H9 (cell line): ENCODE results near the gene SLC12A5. TPM values are rescaled to one million over a fixed set of nuclear protein-coding genes. Genes with fewer than 3 reads are reported as not detected.

ENCODE experiments used
- DNase-seq: peaks from one replicate; pipeline ENCODE4 v3.0.0-alpha.2; 2017
- H2AFZ ChIP-seq: one replicate; pipeline ENCODE4 v1.6.1; 2013; ENCODE audit warnings: mild to moderate bottlenecking, low read length, control low read depth, moderate library complexity
- H2AK5ac ChIP-seq: 2 replicates; pipeline ENCODE4 v1.6.1; 2013; ENCODE audit warnings: low read length, control low read depth, mixed read lengths; ENCODE audit not compliant: insufficient read length
- H2BK120ac ChIP-seq: one replicate; pipeline ENCODE4 v1.6.1; 2013; ENCODE audit warnings: low read depth, mild to moderate bottlenecking, low read length, control low read depth, inconsistent platforms; ENCODE audit not compliant: poor library complexity, severe bottlenecking
- H2BK12ac ChIP-seq: 2 replicates; pipeline ENCODE4 v1.6.1; 2013; ENCODE audit warnings: low read length, control low read depth, mixed read lengths, low read depth; ENCODE audit not compliant: insufficient read length
- H2BK15ac ChIP-seq: 2 replicates; pipeline ENCODE4 v1.6.1; 2013; ENCODE audit warnings: low read depth, low read length, control low read depth
- H2BK20ac ChIP-seq: one replicate; pipeline ENCODE4 v1.6.1; 2013; ENCODE audit warnings: low read depth, mild to moderate bottlenecking, low read length, control low read depth, inconsistent platforms; ENCODE audit not compliant: poor library complexity, severe bottlenecking
- H2BK5ac ChIP-seq: 2 replicates; pipeline ENCODE4 v1.6.1; 2013; ENCODE audit warnings: low read length, control low read depth, mixed read lengths; ENCODE audit not compliant: insufficient read length
- H3K14ac ChIP-seq: 2 replicates; pipeline ENCODE4 v1.6.1; 2013; ENCODE audit warnings: low read length, control low read depth; ENCODE audit not compliant: insufficient read depth
- H3K18ac ChIP-seq: 2 replicates; pipeline ENCODE4 v1.6.1; 2013; ENCODE audit warnings: low read depth, mild to moderate bottlenecking, mixed read lengths, low read length, control low read depth; ENCODE audit not compliant: insufficient read length
- H3K23ac ChIP-seq: 2 replicates; pipeline ENCODE4 v1.6.1; 2013; ENCODE audit warnings: low read length, control low read depth, mixed read lengths, low read depth; ENCODE audit not compliant: insufficient read length
- H3K23me2 ChIP-seq: 2 replicates; pipeline ENCODE4 v1.6.1; 2013; ENCODE audit warnings: low read depth, mild to moderate bottlenecking, mixed read lengths, low read length, control low read depth; ENCODE audit not compliant: insufficient read length, poor library complexity, severe bottlenecking
- H3K27ac ChIP-seq: 2 replicates; pipeline ENCODE4 v1.5.1; 2013; ENCODE audit warnings: low read length, control low read depth, mixed read lengths, low read depth; ENCODE audit not compliant: insufficient read length
- H3K27me3 ChIP-seq: 2 replicates; pipeline ENCODE4 v1.6.1; 2013; ENCODE audit warnings: low read length, control low read depth, inconsistent platforms; ENCODE audit not compliant: insufficient read depth
- H3K4ac ChIP-seq: 2 replicates; pipeline ENCODE4 v1.6.1; 2013; ENCODE audit warnings: low read depth, mild to moderate bottlenecking, control low read depth, inconsistent platforms, low read length, moderate library complexity
- H3K4me1 ChIP-seq: 2 replicates; pipeline ENCODE4 v1.6.1; 2013; ENCODE audit warnings: low read length, control low read depth, inconsistent platforms; ENCODE audit not compliant: insufficient read depth
- H3K4me2 ChIP-seq: 2 replicates; pipeline ENCODE4 v1.6.1; 2013; ENCODE audit warnings: low read length, control low read depth, mixed read lengths; ENCODE audit not compliant: insufficient read length, insufficient read depth
- H3K56ac ChIP-seq: 2 replicates; pipeline ENCODE4 v1.6.1; 2013; ENCODE audit warnings: low read depth, mild to moderate bottlenecking, mixed read lengths, low read length, control low read depth; ENCODE audit not compliant: insufficient read length
- H3K79me1 ChIP-seq: 2 replicates; pipeline ENCODE4 v1.6.1; 2013; ENCODE audit warnings: low read depth, mild to moderate bottlenecking, moderate library complexity, low read length, control low read depth, inconsistent platforms; ENCODE audit not compliant: insufficient read depth, poor library complexity, severe bottlenecking
- H3K79me2 ChIP-seq: 2 replicates; pipeline ENCODE4 v1.6.1; 2013; ENCODE audit warnings: low read length, control low read depth, inconsistent platforms; ENCODE audit not compliant: insufficient read depth
- H3K9ac ChIP-seq: 2 replicates; pipeline ENCODE4 v1.6.1; 2013; ENCODE audit warnings: low read length, control low read depth, mixed read lengths; ENCODE audit not compliant: insufficient read length; ENCODE audit errors: extremely low read depth
- H3K9me3 ChIP-seq: one replicate; pipeline ENCODE4 v1.6.1; 2013; ENCODE audit warnings: low read depth, low read length, inconsistent platforms; ENCODE audit not compliant: control insufficient read depth
- H3T11ph ChIP-seq: one replicate; pipeline ENCODE4 v1.6.1; 2013; ENCODE audit warnings: mild to moderate bottlenecking, low read length, control low read depth, inconsistent platforms
- H4K20me1 ChIP-seq: one replicate; pipeline ENCODE4 v1.6.1; 2013; ENCODE audit not compliant: control insufficient read depth, insufficient read length, insufficient read depth
- H4K5ac ChIP-seq: 2 replicates; pipeline ENCODE4 v1.6.1; 2013; ENCODE audit warnings: low read depth, mild to moderate bottlenecking, mixed read lengths, low read length, control low read depth; ENCODE audit not compliant: insufficient read length
- H4K8ac ChIP-seq: replicated peaks from 2 replicates; pipeline ENCODE4 v1.6.1; 2013; ENCODE audit warnings: low read length, control low read depth, mixed read lengths, low read depth; ENCODE audit not compliant: insufficient read length
- H4K91ac ChIP-seq: 2 replicates; pipeline ENCODE4 v1.6.1; 2013; ENCODE audit warnings: low read depth, mild to moderate bottlenecking, moderate library complexity, mixed read lengths, low read length, control low read depth; ENCODE audit not compliant: insufficient read length
- H3K27ac Mint-ChIP-seq, 3 experiments: 2 replicates in 2 of 3; 3 replicates in 1 of 3; pipeline ENCODE4 v1.8.0; 2020 to 2021; ENCODE audit warnings: mixed read lengths in 3 of 3, mild to moderate bottlenecking in 1 of 3, moderate library complexity in 1 of 3
- H3K27me3 Mint-ChIP-seq: 2 replicates; pipeline ENCODE4 v1.8.0; 2021; ENCODE audit warnings: low read depth, mild to moderate bottlenecking, moderate library complexity, mixed read lengths
- H3K36me3 Mint-ChIP-seq, 3 experiments: 2 replicates in 2 of 3; 3 replicates in 1 of 3; pipeline ENCODE4 v1.8.0; 2020 to 2021; ENCODE audit warnings: low read depth in 3 of 3, mixed read lengths in 3 of 3; ENCODE audit not compliant: insufficient read depth in 1 of 3
- H3K4me1 Mint-ChIP-seq, 2 experiments: 2 replicates each; pipeline ENCODE4 v1.8.0; 2020; ENCODE audit warnings: mixed read lengths in 2 of 2
- H3K4me3 Mint-ChIP-seq, 2 experiments: 2 replicates in 1 of 2; 3 replicates in 1 of 2; pipeline ENCODE4 v1.8.0; 2020 to 2021; ENCODE audit warnings: mild to moderate bottlenecking in 2 of 2, mixed read lengths in 2 of 2, moderate library complexity in 1 of 2
- H3K9me3 Mint-ChIP-seq, 2 experiments: 2 replicates in 1 of 2; 3 replicates in 1 of 2; pipeline ENCODE4 v1.8.0; 2020; ENCODE audit warnings: mild to moderate bottlenecking in 2 of 2, mixed read lengths in 2 of 2, moderate library complexity in 1 of 2
- CTCF ChIP-seq: fragments of 200-600 bp; sonication (generic); conservative IDR thresholded peaks from 3 replicates; pipeline ENCODE4 v1.8.0; 2021; ENCODE audit warnings: antibody characterized with exemption, mild to moderate bottlenecking
- WGBS: extraction: QIAGEN DNeasy Blood & Tissue Kit; methylation state at CpG from one replicate; pipeline ENCODE4 v1.1.7; 2013; ENCODE audit warnings: missing lambda C conversion rate, low lambda C conversion rate, mixed read lengths; ENCODE audit not compliant: insufficient read length; ENCODE audit errors: extremely low coverage; 5-methylcytosine and 5-hydroxymethylcytosine counted together
- total RNA-seq: library from RNA; stranded (reverse); gene quantifications from 2 replicates; pipeline ENCODE4 v1.2.1, GENCODE V29; 2021

The SLC12A5 gene
- total RNA-seq, 1 experiment from 2014 or later = 8.7 TPM

- Histone ChIP-seq H3K9me3 (no peaks in the 10 kb centered on the region), H2BK5ac (no peak overlapping the region), H3K4me1 (no peaks in the 10 kb centered on the region), H3K4ac (no peak overlapping the region), H4K91ac (no peak overlapping the region), H2BK120ac (no peak overlapping the region), H3K4me2 (no peak overlapping the region), H3K56ac (no peak overlapping the region), H3K27ac (no peak overlapping the region), H4K8ac (no peak overlapping the region), H3T11ph (no peak overlapping the region), H4K5ac (no peak overlapping the region), H2BK12ac (no peak overlapping the region), H3K18ac (no peak overlapping the region), H3K9ac (no peak overlapping the region), H3K27me3 (0 out of 2 replicates have a peak, but pooled peaks cover 3% of the 10 kb centered on the region), H4K20me1 (no peaks in the 10 kb centered on the region), H3K23ac (no peak overlapping the region), H3K79me1 (no peaks in the 10 kb centered on the region), H3K14ac (no peak overlapping the region; the same call in 1 of the 2 replicates), H2AK5ac (no peak overlapping the region), H2BK20ac (no peak overlapping the region), H3K23me2 (no peaks in the 10 kb centered on the region), H2AFZ (no peak overlapping the region), H3K79me2 (no peaks in the 10 kb centered on the region), H2BK15ac (no peak overlapping the region)
- peaks cover 2 to 11% of the 10 kb centered on the region in 2 experiments; a peak in 2 of 4 replicates for H3K4me1 Mint-ChIP-seq
- H3K27me3 Mint-ChIP-seq = peaks cover 60% of the 10 kb centered on the region
- H3K36me3 Mint-ChIP-seq = 0 out of 7 replicates have a peak, but pooled peaks cover 0 to 1% (median 0%) of the 10 kb centered on the region in 3 experiments
- TF ChIP-seq CTCF = no peak
- WGBS = no CpG with 5 or more reads among the region's 8 CpGs
- peak overlapping the region in 1 of 2 experiments; percentile 16; a peak in 1 of 5 replicates for H3K4me3 Mint-ChIP-seq
- no peak overlapping the region for H3K27ac Mint-ChIP-seq
- no peaks in the 10 kb centered on the region for H3K9me3 Mint-ChIP-seq
- DNase-seq = no peak
Observed at GRCh38 chr20:46046588-46047310, 17.7 kb downstream of the SLC12A5 start.
